ENCODE measurements around the gene MKRN2. TPM values are rescaled to one million over a fixed set of nuclear protein-coding genes. Genes with fewer than 3 reads are reported as not detected.

Gene MKRN2
- total and polyA plus RNA-seq, 2 donors (not counting 3 experiments of a cell fraction or from before 2014, with no cell fraction given), result 27.3 to 29.9 TPM

DNA sequence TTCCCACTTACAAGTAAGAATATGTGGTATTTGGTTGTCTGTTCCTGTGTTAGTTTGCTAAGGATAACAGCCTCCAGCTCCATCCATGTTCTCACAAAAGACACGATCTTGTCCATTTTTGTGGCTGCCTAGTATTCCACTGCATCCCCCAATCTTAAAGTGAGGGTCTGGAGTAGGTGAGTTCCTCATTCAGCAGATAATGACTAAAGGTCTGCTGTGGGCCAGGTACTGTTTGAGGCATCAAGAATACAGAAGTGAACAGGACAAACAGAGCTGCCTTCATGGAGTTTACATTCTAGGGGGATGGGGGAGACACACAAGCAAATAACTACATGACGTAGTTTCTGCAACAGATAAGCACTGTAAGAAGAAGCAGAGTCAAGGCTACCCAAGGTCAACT, 35.9 kb upstream of the MKRN2 start:
- DNase-seq (ENCODE audit: low read depth, low spot score) (no peak), FAIRE-seq (no peak)
- H4K20me1 ChIP-seq (replicated peaks; ENCODE audit: control insufficient read depth, extremely low read depth, insufficient read depth, low read length), result no peaks in the 10 kb centered on the region
- POLR2A ChIA-PET, result no interaction called here
- H3K4me3 ChIP-seq (replicated peaks in 1 of 3; ENCODE audit: insufficient read depth in 1 of 3, low read depth in 1 of 3, low read length in 3 of 3), result no peak overlapping the region
- no TSS peak for BruUV-seq (replicated peaks)
- no peaks in the 10 kb centered on the region for H3K4me1 ChIP-seq (ENCODE audit: control insufficient read depth, extremely low read depth, insufficient read depth, low read length)
- H3K79me2 ChIP-seq (ENCODE audit: control insufficient read depth, insufficient read depth, low read length), result no peaks in the 10 kb centered on the region
- intact Hi-C loops (cut with micrococcal nuclease) (no loop called here), dilution Hi-C loops (cut with MboI; ENCODE audit: extremely low pct_ligation_motif_present, low sequenced_read_pairs) (no loop called here)
- no peaks in the 10 kb centered on the region for H3K9me1 ChIP-seq (replicated peaks; ENCODE audit: control insufficient read depth, extremely low read depth, insufficient read depth, low read length)
- CTCF ChIA-PET, result interaction anchor here (1.2 to 1.5 kb wide), 2 partner anchors 13 to 21 kb away, joined by 3 read pairs; no protein-coding TSS in a partner anchor
- H3K36me3 ChIP-seq (ENCODE audit: control insufficient read depth in 2 of 2, extremely low read depth in 1 of 2, insufficient read depth in 2 of 2, low read length in 2 of 2), result no peaks in the 10 kb centered on the region
- no peaks in the 10 kb centered on the region for H3K9me3 ChIP-seq (replicated peaks; ENCODE audit: control insufficient read depth, insufficient read depth, low read length)
- no peak for TF ChIP-seq EZH2 (IDR thresholded peaks at IDR 0.05; ENCODE audit: borderline replicate concordance, low read depth, low read length, severe bottlenecking)
- TF ChIP-seq FOS (IDR thresholded peaks at IDR 0.05; ENCODE audit: borderline replicate concordance, insufficient read depth, low read length), result no peak
- TF ChIP-seq, protein P1, sequence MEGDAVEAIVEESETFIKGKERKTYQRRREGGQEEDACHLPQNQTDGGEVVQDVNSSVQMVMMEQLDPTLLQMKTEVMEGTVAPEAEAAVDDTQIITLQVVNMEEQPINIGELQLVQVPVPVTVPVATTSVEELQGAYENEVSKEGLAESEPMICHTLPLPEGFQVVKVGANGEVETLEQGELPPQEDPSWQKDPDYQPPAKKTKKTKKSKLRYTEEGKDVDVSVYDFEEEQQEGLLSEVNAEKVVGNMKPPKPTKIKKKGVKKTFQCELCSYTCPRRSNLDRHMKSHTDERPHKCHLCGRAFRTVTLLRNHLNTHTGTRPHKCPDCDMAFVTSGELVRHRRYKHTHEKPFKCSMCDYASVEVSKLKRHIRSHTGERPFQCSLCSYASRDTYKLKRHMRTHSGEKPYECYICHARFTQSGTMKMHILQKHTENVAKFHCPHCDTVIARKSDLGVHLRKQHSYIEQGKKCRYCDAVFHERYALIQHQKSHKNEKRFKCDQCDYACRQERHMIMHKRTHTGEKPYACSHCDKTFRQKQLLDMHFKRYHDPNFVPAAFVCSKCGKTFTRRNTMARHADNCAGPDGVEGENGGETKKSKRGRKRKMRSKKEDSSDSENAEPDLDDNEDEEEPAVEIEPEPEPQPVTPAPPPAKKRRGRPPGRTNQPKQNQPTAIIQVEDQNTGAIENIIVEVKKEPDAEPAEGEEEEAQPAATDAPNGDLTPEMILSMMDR (IDR thresholded peaks at IDR 0.05; ENCODE audit: extremely low read depth in 1 of 2, insufficient read depth in 1 of 2, low read depth in 1 of 2, low read length in 2 of 2), result no peak
- TF ChIP-seq POLR2AphosphoS5 (IDR thresholded peaks at IDR 0.05; ENCODE audit: insufficient read depth, low read depth, low read length), result no peak
- TF ChIP-seq POLR2A (IDR thresholded peaks at IDR 0.05; ENCODE audit: low read depth, low read length), result no peak
- TF ChIP-seq GATA2 (IDR thresholded peaks at IDR 0.05; ENCODE audit: insufficient read depth, insufficient read length, low read depth, low read length), result no peak
- no peaks in the 10 kb centered on the region for H3K27me3 ChIP-seq (ENCODE audit: control insufficient read depth in 2 of 2, insufficient read depth in 2 of 2, low read length in 2 of 2)
- H3K9ac ChIP-seq (replicated peaks; ENCODE audit: extremely low read depth, insufficient read depth, low read length), result no peak overlapping the region
- H2AFZ ChIP-seq (ENCODE audit: low read depth, low read length), result no peak overlapping the region
- no peak overlapping the region for H3K4me2 ChIP-seq (ENCODE audit: insufficient read depth, low read length)
- H3K27ac ChIP-seq (ENCODE audit: insufficient read depth, low read depth, low read length), result no peak overlapping the region

DNA sequence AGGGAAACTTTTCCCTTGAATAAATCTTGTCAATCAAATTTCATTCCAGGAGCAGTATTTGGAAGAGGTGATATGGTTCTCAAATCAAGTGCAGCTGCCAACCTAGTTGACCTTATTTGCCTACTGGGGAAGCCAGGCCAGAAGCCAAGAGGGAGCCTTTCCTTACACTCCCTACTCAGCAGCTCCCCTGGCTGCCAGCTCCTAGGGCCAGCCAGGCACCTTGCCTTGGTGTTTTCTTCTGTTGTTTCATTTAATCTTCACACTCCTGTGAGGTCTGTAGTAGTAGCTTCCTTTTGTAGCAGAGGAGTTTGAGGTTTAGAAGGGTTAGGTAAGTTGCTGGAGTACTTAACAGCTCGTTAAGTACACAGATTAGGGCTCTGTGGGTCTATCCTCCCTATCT, 34.2 kb upstream of the MKRN2 start:
- no peaks in the 10 kb centered on the region for H3K9me3 ChIP-seq (replicated peaks; ENCODE audit: control insufficient read depth, insufficient read depth, low read length)
- ChIA-PET CTCF (no interaction called here), POLR2A (interaction anchor here (0.6 kb wide), 1 partner anchor 82 kb away, joined by 8 read pairs; no protein-coding TSS in a partner anchor)
- no peaks in the 10 kb centered on the region for H3K79me2 ChIP-seq (ENCODE audit: control insufficient read depth, insufficient read depth, low read length)
- no peaks in the 10 kb centered on the region for H3K9me1 ChIP-seq (replicated peaks; ENCODE audit: control insufficient read depth, extremely low read depth, insufficient read depth, low read length)
- no peaks in the 10 kb centered on the region for H3K27me3 ChIP-seq (ENCODE audit: control insufficient read depth in 2 of 2, insufficient read depth in 2 of 2, low read length in 2 of 2)
- H3K4me2 ChIP-seq (ENCODE audit: insufficient read depth, low read length), result no peak overlapping the region
- no peak for FAIRE-seq
- no peak for TF ChIP-seq POLR2AphosphoS5 (IDR thresholded peaks at IDR 0.05; ENCODE audit: insufficient read depth, low read depth, low read length)
- TF ChIP-seq, protein P1 (IDR thresholded peaks at IDR 0.05; ENCODE audit: extremely low read depth in 1 of 2, insufficient read depth in 1 of 2, low read depth in 1 of 2, low read length in 2 of 2), result no peak
- TF ChIP-seq FOS (IDR thresholded peaks at IDR 0.05; ENCODE audit: borderline replicate concordance, insufficient read depth, low read length), result no peak
- no peak for TF ChIP-seq MYC (IDR thresholded peaks at IDR 0.05; ENCODE audit: low read depth, low read length)
- TF ChIP-seq EZH2 (IDR thresholded peaks at IDR 0.05; ENCODE audit: borderline replicate concordance, low read depth, low read length, severe bottlenecking), result no peak
- no peak for TF ChIP-seq JUN (IDR thresholded peaks at IDR 0.05; ENCODE audit: borderline replicate concordance, insufficient read depth, insufficient read length, low read depth)
- TF ChIP-seq GATA2 (IDR thresholded peaks at IDR 0.05; ENCODE audit: insufficient read depth, insufficient read length, low read depth, low read length), result no peak
- TF ChIP-seq POLR2A (IDR thresholded peaks at IDR 0.05; ENCODE audit: low read depth, low read length), result no peak
- TF ChIP-seq, protein P2, sequence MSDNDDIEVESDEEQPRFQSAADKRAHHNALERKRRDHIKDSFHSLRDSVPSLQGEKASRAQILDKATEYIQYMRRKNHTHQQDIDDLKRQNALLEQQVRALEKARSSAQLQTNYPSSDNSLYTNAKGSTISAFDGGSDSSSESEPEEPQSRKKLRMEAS (IDR thresholded peaks at IDR 0.05; ENCODE audit: insufficient read depth, insufficient read length), result no peak
- H3K9ac ChIP-seq (replicated peaks; ENCODE audit: extremely low read depth, insufficient read depth, low read length), result no peak overlapping the region
- intact Hi-C loops (cut with micrococcal nuclease) (no loop called here), dilution Hi-C loops (cut with MboI; ENCODE audit: extremely low pct_ligation_motif_present, low sequenced_read_pairs) (no loop called here)
- no peak overlapping the region for H2AFZ ChIP-seq (ENCODE audit: low read depth, low read length)
- no peak for DNase-seq (ENCODE audit: low read depth, low spot score)
- H3K4me3 ChIP-seq (replicated peaks in 1 of 3; ENCODE audit: insufficient read depth in 1 of 3, low read depth in 1 of 3, low read length in 3 of 3), result no peak overlapping the region
- H3K4me1 ChIP-seq (ENCODE audit: control insufficient read depth, extremely low read depth, insufficient read depth, low read length), result no peaks in the 10 kb centered on the region
- BruUV-seq (replicated peaks), result no TSS peak
- H4K20me1 ChIP-seq (replicated peaks; ENCODE audit: control insufficient read depth, extremely low read depth, insufficient read depth, low read length), result no peaks in the 10 kb centered on the region
- H3K36me3 ChIP-seq (ENCODE audit: control insufficient read depth in 2 of 2, extremely low read depth in 1 of 2, insufficient read depth in 2 of 2, low read length in 2 of 2), result no peaks in the 10 kb centered on the region
- no peak overlapping the region for H3K27ac ChIP-seq (ENCODE audit: insufficient read depth, low read depth, low read length)

All from endothelial cell of umbilical vein (primary cell).